Mesenchymal stem cell (in vitro differentiated cells and primary cell): ENCODE measurements around the gene DEGS2.
"Not testable (repeated sequence)": the region's sequence is repeated elsewhere in the genome, so short reads cannot be mapped to it uniquely, and the experiment has no call there.

Source experiments
- DNase-seq: peaks from one replicate; pipeline ENCODE4 v3.0.0-alpha.2; 2013
- H2AFZ ChIP-seq: one replicate; pipeline ENCODE4 v1.6.1; 2013; ENCODE audit warnings: low read depth, mild to moderate bottlenecking, control low read depth, inconsistent platforms, low read length, moderate library complexity
- H2AK5ac ChIP-seq: 2 replicates; pipeline ENCODE4 v1.6.1; 2013; ENCODE audit warnings: low read length, moderate library complexity, mild to moderate bottlenecking, inconsistent platforms; ENCODE audit not compliant: severe bottlenecking
- H2BK120ac ChIP-seq: one replicate; pipeline ENCODE4 v1.6.1; 2013; ENCODE audit warnings: low read depth, mild to moderate bottlenecking, inconsistent platforms, low read length, moderate library complexity
- H2BK12ac ChIP-seq, 2 experiments: one replicate each; pipeline ENCODE4 v1.6.1; 2013; ENCODE audit warnings: inconsistent platforms in 2 of 2, low read length in 2 of 2, mild to moderate bottlenecking in 2 of 2, moderate library complexity in 2 of 2, control low read depth in 1 of 2
- H2BK15ac ChIP-seq: one replicate; pipeline ENCODE4 v1.6.1; 2013; ENCODE audit warnings: mild to moderate bottlenecking, low read depth, inconsistent platforms; ENCODE audit not compliant: poor library complexity, severe bottlenecking
- H2BK5ac ChIP-seq: 2 replicates; pipeline ENCODE4 v1.6.1; 2013; ENCODE audit warnings: low read depth, mild to moderate bottlenecking, low read length, control low read depth, inconsistent platforms; ENCODE audit not compliant: poor library complexity, severe bottlenecking
- H3K14ac ChIP-seq, 2 experiments: one replicate each; pipeline ENCODE4 v1.6.1; 2013; ENCODE audit warnings: inconsistent platforms in 2 of 2, low read length in 2 of 2, control low read depth in 1 of 2, mild to moderate bottlenecking in 1 of 2, moderate library complexity in 1 of 2
- H3K18ac ChIP-seq, 2 experiments: one replicate each; pipeline ENCODE4 v1.6.1; 2013; ENCODE audit warnings: inconsistent platforms in 2 of 2, low read length in 2 of 2, control low read depth in 1 of 2, low read depth in 1 of 2, mild to moderate bottlenecking in 1 of 2
- H3K23ac ChIP-seq, 2 experiments: one replicate each; pipeline ENCODE4 v1.6.1; 2013; ENCODE audit warnings: inconsistent platforms in 2 of 2, low read length in 2 of 2, mild to moderate bottlenecking in 2 of 2, moderate library complexity in 2 of 2, control low read depth in 1 of 2
- H3K27ac ChIP-seq: 2 replicates; pipeline ENCODE4 v1.5.1; 2013; ENCODE audit warnings: mild to moderate bottlenecking, moderate library complexity, low read length, control low read depth, inconsistent platforms; ENCODE audit not compliant: poor library complexity, severe bottlenecking
- H3K27me3 ChIP-seq, 2 experiments: 2 replicates each; pipeline versions ENCODE4 v1.6.1 to v1.7.0; 2013; ENCODE audit warnings: low read length in 2 of 2, mild to moderate bottlenecking in 2 of 2, moderate library complexity in 2 of 2, control low read depth in 1 of 2, inconsistent platforms in 1 of 2; ENCODE audit not compliant: control insufficient read depth in 1 of 2, insufficient read depth in 1 of 2
- H3K36me3 ChIP-seq, 2 experiments: 2 replicates each; pipeline versions ENCODE4 v1.6.1 to v1.7.0; 2013; ENCODE audit warnings: low read length in 2 of 2, control low read depth in 1 of 2, inconsistent platforms in 1 of 2, low read depth in 1 of 2, mild to moderate bottlenecking in 1 of 2; ENCODE audit not compliant: insufficient read depth in 2 of 2, control insufficient read depth in 1 of 2
- H3K4ac ChIP-seq, 2 experiments: one replicate each; pipeline ENCODE4 v1.6.1; 2013; ENCODE audit warnings: inconsistent platforms in 2 of 2, low read length in 2 of 2, mild to moderate bottlenecking in 2 of 2, moderate library complexity in 2 of 2, control low read depth in 1 of 2, low read depth in 1 of 2
- H3K4me1 ChIP-seq: 2 replicates; pipeline ENCODE4 v1.6.1; 2013; ENCODE audit warnings: low read depth, low read length, control low read depth; ENCODE audit not compliant: control insufficient read depth, insufficient read depth
- H3K4me2 ChIP-seq: 2 replicates; pipeline ENCODE4 v1.6.1; 2013; ENCODE audit warnings: low read length, mild to moderate bottlenecking, inconsistent platforms; ENCODE audit not compliant: poor library complexity, severe bottlenecking
- H3K4me3 ChIP-seq, 2 experiments: 2 replicates each; pipeline versions ENCODE4 v1.5.1 to v1.7.0; 2013; ENCODE audit warnings: low read length in 2 of 2, mild to moderate bottlenecking in 2 of 2, control low read depth in 1 of 2, low read depth in 1 of 2; ENCODE audit not compliant: insufficient read depth in 1 of 2
- H3K79me1 ChIP-seq: replicated peaks from 2 replicates; pipeline ENCODE4 v1.6.1; 2013; ENCODE audit warnings: mild to moderate bottlenecking, control low read depth, low read length, inconsistent platforms; ENCODE audit not compliant: poor library complexity, severe bottlenecking
- H3K9ac ChIP-seq: 2 replicates; pipeline ENCODE4 v1.7.0; 2013; ENCODE audit warnings: mild to moderate bottlenecking, low read length, moderate library complexity
- H3K9me3 ChIP-seq: 2 replicates; pipeline ENCODE4 v1.7.0; 2013; ENCODE audit warnings: mild to moderate bottlenecking, low read length; ENCODE audit not compliant: control insufficient read depth
- H4K8ac ChIP-seq: one replicate; pipeline ENCODE4 v1.6.1; 2013; ENCODE audit warnings: inconsistent platforms, mild to moderate bottlenecking, low read length, moderate library complexity
- H4K91ac ChIP-seq: one replicate; pipeline ENCODE4 v1.6.1; 2013; ENCODE audit warnings: mild to moderate bottlenecking, low read length, inconsistent platforms
- WGBS: methylation state at CpG from one replicate; pipeline ENCODE4 v1.1.7; 2013; ENCODE audit warnings: mixed read lengths; 5-methylcytosine and 5-hydroxymethylcytosine counted together

The DEGS2 gene

GRCh38 chr14:100188392-100189030, 29.1 kb upstream of the DEGS2 start:
- no peak overlapping the region for H2BK5ac ChIP-seq
- H3K79me1 ChIP-seq, result no peaks in the 10 kb centered on the region
- H3K36me3 ChIP-seq, result no peaks in the 10 kb centered on the region
- H2AFZ ChIP-seq, result no peak overlapping the region
- H3K4me1 ChIP-seq, result peaks cover 9% of the 10 kb centered on the region
- DNase-seq, result no peak
- H3K14ac ChIP-seq, result no peak overlapping the region
- no peak overlapping the region for H3K18ac ChIP-seq
- H2BK12ac ChIP-seq, result no peak overlapping the region
- WGBS, result 90% methylated on average over 12 of the region's 12 CpGs
- no peak overlapping the region for H2BK15ac ChIP-seq
- no peak overlapping the region for H3K4ac ChIP-seq
- H2AK5ac ChIP-seq, result no peak overlapping the region
- no peak overlapping the region for H2BK120ac ChIP-seq
- no peak overlapping the region for H4K8ac ChIP-seq
- no peak overlapping the region for H3K9ac ChIP-seq
- no peaks in the 10 kb centered on the region for H3K9me3 ChIP-seq
- H4K91ac ChIP-seq, result no peak overlapping the region
- no peaks in the 10 kb centered on the region for H3K27me3 ChIP-seq
- no peak overlapping the region for H3K4me3 ChIP-seq
- H3K27ac ChIP-seq, result no peak overlapping the region
- no peak overlapping the region for H3K4me2 ChIP-seq
- no peak overlapping the region for H3K23ac ChIP-seq

GRCh38 chr14:100187247-100187833, 27.9 kb upstream of the DEGS2 start:
- no peak overlapping the region for H3K4me2 ChIP-seq
- H3K14ac ChIP-seq, result no peak overlapping the region
- no peak overlapping the region for H2AK5ac ChIP-seq
- no peaks in the 10 kb centered on the region for H3K9me3 ChIP-seq
- peaks cover 3% of the 10 kb centered on the region for H3K4me1 ChIP-seq
- no peak overlapping the region for H3K18ac ChIP-seq
- H3K9ac ChIP-seq, result no peak overlapping the region
- no peak overlapping the region for H2AFZ ChIP-seq
- no peak overlapping the region for H4K91ac ChIP-seq
- no peak overlapping the region for H2BK5ac ChIP-seq
- no peak overlapping the region for H3K23ac ChIP-seq
- no peak overlapping the region for H4K8ac ChIP-seq
- no peaks in the 10 kb centered on the region for H3K36me3 ChIP-seq
- H3K27me3 ChIP-seq, result no peaks in the 10 kb centered on the region
- DNase-seq, result no peak
- no peak overlapping the region for H3K4me3 ChIP-seq
- no peaks in the 10 kb centered on the region for H3K79me1 ChIP-seq
- H2BK12ac ChIP-seq, result no peak overlapping the region
- peak overlapping the region; percentile 36 for H2BK15ac ChIP-seq
- no peak overlapping the region for H2BK120ac ChIP-seq
- 91% methylated on average over 12 of the region's 12 CpGs for WGBS
- no peak overlapping the region for H3K27ac ChIP-seq
- H3K4ac ChIP-seq, result no peak overlapping the region

GRCh38 chr14:100181876-100182551, 22.6 kb upstream of the DEGS2 start:
- H3K9me3 ChIP-seq, H2BK15ac ChIP-seq: not testable (repeated sequence)
- 100% methylated on average over 2 of the region's 4 CpGs for WGBS

GRCh38 chr14:100180671-100181070, 21.2 kb upstream of the DEGS2 start:
- WGBS, result 94% methylated on average over 14 of the region's 30 CpGs
- not testable (repeated sequence) for H3K36me3 ChIP-seq

More at GRCh38 chr14:100181876-100182551, 22.6 kb upstream of the DEGS2 start:
- H4K8ac ChIP-seq, H2AFZ ChIP-seq, H3K4me2 ChIP-seq, H3K23ac ChIP-seq, H3K36me3 ChIP-seq, H2AK5ac ChIP-seq, H3K27me3 ChIP-seq, H2BK120ac ChIP-seq, H4K91ac ChIP-seq, H3K4me1 ChIP-seq, H2BK5ac ChIP-seq, H2BK12ac ChIP-seq, DNase-seq, H3K4ac ChIP-seq, H3K4me3 ChIP-seq, H3K27ac ChIP-seq, H3K18ac ChIP-seq, H3K9ac ChIP-seq, H3K79me1 ChIP-seq: not testable (repeated sequence)
- peak overlapping the region in 1 of 2 experiments; percentile 83 for H3K14ac ChIP-seq

More at GRCh38 chr14:100180671-100181070, 21.2 kb upstream of the DEGS2 start:
- not testable (repeated sequence) for H2BK5ac ChIP-seq, H3K79me1 ChIP-seq, H2AK5ac ChIP-seq, H3K9ac ChIP-seq, H3K14ac ChIP-seq, H3K4ac ChIP-seq, H3K4me3 ChIP-seq, H3K4me2 ChIP-seq, H3K18ac ChIP-seq, H3K9me3 ChIP-seq, H2BK15ac ChIP-seq, H4K91ac ChIP-seq, H4K8ac ChIP-seq, H2BK120ac ChIP-seq, H3K4me1 ChIP-seq, H2AFZ ChIP-seq, DNase-seq, H3K23ac ChIP-seq, H3K27ac ChIP-seq, H2BK12ac ChIP-seq, H3K27me3 ChIP-seq
